HepG2 (cell line): ENCODE results near the gene NEDD4. TPM values are rescaled to one million over a fixed set of nuclear protein-coding genes. Genes with fewer than 3 reads are reported as not detected.

Experiments
- ATAC-seq: fragments of 200-7000 bp; cut with Tn5 transposase; 3 replicates; pipeline ENCODE4 v1.9.1; 2020; ENCODE audit warnings: mild to moderate bottlenecking, moderate library complexity
- BruUV-seq: library from RNA; stranded (reverse); fragments of 400-500 nt; replicated peaks from 2 replicates; lab custom pipeline; 2021; lab: Mats Ljungman, UMichigan
- CTCF ChIA-PET: fragments of 300-600 bp; formaldehyde crosslinking; extraction: SDS; loops from one replicate; lab custom pipeline; 2021; ENCODE audit warnings: low total read pairs, inconsistent platforms, low intra/inter-chr PET ratio; lab: Yijun Ruan, JAX
- POLR2A ChIA-PET: fragments of 350-600 bp; sonication (Branson Sonifier 250); formaldehyde crosslinking; loops from one replicate; lab custom pipeline; 2020; ENCODE audit warnings: antibody characterized with exemption, inconsistent platforms; lab: Yijun Ruan, JAX
- DNase-seq: peaks from one replicate; pipeline ENCODE4 v3.0.0-alpha.2; 2015; ENCODE audit warnings: low spot score
- FAIRE-seq: peaks from 3 replicates; lab custom pipeline; 2011; peaks lifted over from hg19 to GRCh38; lab: Jason Lieb, UNC
- H2AFZ ChIP-seq: one replicate; pipeline ENCODE4 v1.6.1; 2011; ENCODE audit warnings: low read length, inconsistent platforms
- H3K27ac ChIP-seq: fragments of 300-600 bp; 3 replicates; pipeline ENCODE4 v1.8.0; 2011; ENCODE audit warnings: mixed run types, mild to moderate bottlenecking, mixed read lengths, low read length, inconsistent platforms; ENCODE audit not compliant: insufficient read depth; ENCODE audit errors: extremely low read length
- H3K27me3 ChIP-seq, 2 experiments: fragments of 200-600 bp in 1 of 2; 2 replicates in 1 of 2; 3 replicates in 1 of 2; pipeline versions ENCODE4 v1.6.0 to v1.8.0; 2011; ENCODE audit warnings: low read length in 2 of 2, mild to moderate bottlenecking in 2 of 2, moderate library complexity in 2 of 2, inconsistent platforms in 1 of 2; ENCODE audit not compliant: insufficient read depth in 2 of 2, control insufficient read depth in 1 of 2
- H3K36me3 ChIP-seq, 2 experiments: fragments of 200-600 bp in 1 of 2; replicated peaks in 1 of 2; 2 replicates in 1 of 2; 3 replicates in 1 of 2; pipeline versions ENCODE4 v1.5.1 to v1.8.0; 2011; ENCODE audit warnings: low read length in 2 of 2, inconsistent platforms in 1 of 2; ENCODE audit not compliant: insufficient read depth in 2 of 2, control insufficient read depth in 1 of 2
- H3K4me1 ChIP-seq: 2 replicates; pipeline ENCODE4 v1.5.1; 2012; ENCODE audit warnings: low read length, inconsistent platforms; ENCODE audit not compliant: insufficient read depth
- H3K4me2 ChIP-seq: 2 replicates; pipeline ENCODE4 v1.6.0; 2011; ENCODE audit warnings: low read depth, low read length, inconsistent platforms
- H3K4me3 ChIP-seq, 3 experiments: fragments of 200-600 bp in 1 of 3; sonication (generic), shearing (Covaris generic) in 1 of 3; replicated peaks in 1 of 3; 2 replicates each; pipeline ENCODE4 v1.5.1; 2011 to 2016; ENCODE audit warnings: low read length in 3 of 3, inconsistent platforms in 2 of 3, low read depth in 2 of 3, mild to moderate bottlenecking in 2 of 3, control low read depth in 1 of 3, mixed read lengths in 1 of 3; ENCODE audit not compliant: insufficient read depth in 1 of 3
- H3K79me2 ChIP-seq: one replicate; pipeline ENCODE4 v1.6.1; 2011; ENCODE audit warnings: low read length, inconsistent platforms; ENCODE audit not compliant: insufficient read depth
- H3K9ac ChIP-seq: 2 replicates; pipeline ENCODE4 v1.6.0; 2011; ENCODE audit warnings: mild to moderate bottlenecking, low read depth, low read length, inconsistent platforms; ENCODE audit not compliant: insufficient read depth
- H3K9me3 ChIP-seq: 2 replicates; pipeline ENCODE4 v1.5.1; 2012; ENCODE audit warnings: mild to moderate bottlenecking, low read length
- H4K20me1 ChIP-seq: 2 replicates; pipeline ENCODE4 v1.6.0; 2011; ENCODE audit warnings: inconsistent platforms, mild to moderate bottlenecking, low read length, moderate library complexity; ENCODE audit not compliant: insufficient read depth
- AHR ChIP-seq: IDR thresholded peaks from 2 replicates; pipeline ENCODE4 v1.6.1; 2018; ENCODE audit warnings: missing genetic modification reagents, missing compliant biosample characterization
- ELF3 ChIP-seq: IDR thresholded peaks from 2 replicates; pipeline ENCODE4 v1.6.1; 2016; ENCODE audit warnings: missing genetic modification reagents, missing compliant biosample characterization
- HMG20A ChIP-seq: IDR thresholded peaks from 2 replicates; pipeline ENCODE4 v1.6.1; 2016; ENCODE audit warnings: borderline replicate concordance
- PREB ChIP-seq: sonication (generic); formaldehyde crosslinking; IDR thresholded peaks from 2 replicates; pipeline ENCODE4 v1.4.0; 2020; ENCODE audit warnings: missing genetic modification reagents
- SNAPC2 ChIP-seq: sonication (generic); formaldehyde crosslinking; IDR thresholded peaks from 2 replicates; pipeline ENCODE4 v1.8.1; 2022; ENCODE audit warnings: mild to moderate bottlenecking, missing genetic modification reagents
- TFDP1 ChIP-seq: IDR thresholded peaks from 2 replicates; pipeline ENCODE4 v1.6.1; 2016; ENCODE audit warnings: missing compliant biosample characterization, missing genetic modification reagents, borderline replicate concordance
- TRIM22 ChIP-seq: fragments of 450-650 bp; IDR thresholded peaks from 2 replicates; pipeline ENCODE4 v1.6.1; 2017
- ZEB1 ChIP-seq: IDR thresholded peaks from 2 replicates; pipeline ENCODE4 v1.6.1; 2012; ENCODE audit warnings: mild to moderate bottlenecking, low read depth, inconsistent platforms; ENCODE audit not compliant: insufficient replicate concordance
- ZNF318 ChIP-seq: sonication (generic); formaldehyde crosslinking; IDR thresholded peaks from 2 replicates; pipeline ENCODE4 v1.4.0; 2020; ENCODE audit warnings: mild to moderate bottlenecking, missing genetic modification reagents
- ZNF430 ChIP-seq: sonication (generic); formaldehyde crosslinking; IDR thresholded peaks from 2 replicates; pipeline ENCODE4 v1.9.0; 2021; ENCODE audit warnings: mild to moderate bottlenecking, missing genetic modification reagents
- ZNF598 ChIP-seq: sonication (generic); formaldehyde crosslinking; IDR thresholded peaks from 2 replicates; pipeline ENCODE4 v1.5.1; 2020; ENCODE audit warnings: mild to moderate bottlenecking, missing genetic modification reagents, borderline replicate concordance
- ZSCAN22 ChIP-seq: sonication (generic); formaldehyde crosslinking; IDR thresholded peaks from 2 replicates; pipeline ENCODE4 v1.4.0; 2020; ENCODE audit warnings: mild to moderate bottlenecking, missing genetic modification reagents
- WGBS: methylation state at CpG from one replicate; pipeline ENCODE4 v1.1.6; 2017; ENCODE audit warnings: low lambda C conversion rate; 5-methylcytosine and 5-hydroxymethylcytosine counted together
- in situ Hi-C: cut with HindIII; loops from 2 replicates; pipeline ENCODE4 v1.10.0; 2017; ENCODE audit warnings: low pct_unique_long_range_greater_than_20kb; ENCODE audit not compliant: extremely low pct_ligation_motif_present
- intact Hi-C: fragments of 100-400 bp; cut with micrococcal nuclease; formaldehyde crosslinking; loops from one replicate; pipeline ENCODE4 v1.10.0; 2022; ENCODE audit not compliant: unreplicated experiment
- polyA plus RNA-seq, 8 experiments: library from polyadenylated mRNA; depleted of rRNA in 3 of 8; stranded (reverse) in 7 of 8; unstranded in 1 of 8; fragments of >200 nt; fragmentation: Illumina TruSeq in 4 of 8; extraction: Trizol in 4 of 8; gene quantifications; 2 replicates each; pipeline versions ENCODE4 v1.2.1 to v1.2.3, GENCODE V29; 2011 to 2016; ENCODE audit warnings: low read depth in 4 of 8, missing spikeins in 1 of 8, mixed read lengths in 1 of 8; ENCODE audit not compliant: insufficient read depth in 1 of 8
- total RNA-seq, 5 experiments: library from RNA; depleted of rRNA; stranded (reverse); fragments of >200 nt; fragmentation: Illumina TruSeq; extraction: Trizol; gene quantifications; 2 replicates each; pipeline ENCODE4 v1.2.3, GENCODE V29; 2016; ENCODE audit warnings: low read depth in 1 of 5

NEDD4 gene
- total and polyA plus RNA-seq, 2 of the 13 experiments (the other 11 are each of a cell fraction or from before 2014, with no cell fraction given): 10.4 to 13.0 TPM

- TF ChIP-seq TRIM22: no peak
- TF ChIP-seq HMG20A (CRISPR knock-in tag): no peak
- no peak for TF ChIP-seq TFDP1 (CRISPR knock-in tag)
- TF ChIP-seq SNAPC2 (CRISPR knock-in tag): no peak
- TF ChIP-seq ZSCAN22 (CRISPR knock-in tag): no peak
- no peak for TF ChIP-seq ZNF598 (CRISPR knock-in tag)
- TF ChIP-seq ELF3 (CRISPR knock-in tag): no peak
- TF ChIP-seq PREB (CRISPR knock-in tag): no peak
Observed at GRCh38 chr15:55858661-55859060, 134.8 kb downstream of the NEDD4 start (continued).

- Histone ChIP-seq H3K9me3 (no peaks in the 10 kb centered on the region), H3K4me2 (no peak overlapping the region), H3K79me2 (no peaks in the 10 kb centered on the region), H3K27ac (no peak overlapping the region), H3K27me3 (no peaks in the 10 kb centered on the region)
- CTCF ChIA-PET: no interaction called here
- in situ Hi-C loops (no loop called here), intact Hi-C loops (no loop called here)
- DNase-seq: no peak
- no peak for FAIRE-seq
- ATAC-seq: no peak
- no TSS peak for BruUV-seq
- no peak for TF ChIP-seq ZNF430 (CRISPR knock-in tag)
- no peak for TF ChIP-seq AHR
- TF ChIP-seq ZEB1: no peak
- TF ChIP-seq ZNF318 (CRISPR knock-in tag): no peak
- TF ChIP-seq, all 625 proteins: peak for 0
- peaks cover 3 to 35% of the 10 kb centered on the region in 2 experiments; a peak in 4 of 5 replicates for H3K36me3 ChIP-seq
- no peak overlapping the region for H2AFZ ChIP-seq
- no peaks in the 10 kb centered on the region for H3K4me1 ChIP-seq
- no peak overlapping the region for H3K9ac ChIP-seq
- no peaks in the 10 kb centered on the region for H4K20me1 ChIP-seq
- POLR2A ChIA-PET: no interaction called here
- WGBS: 87% methylated on average over 4 of the region's 4 CpGs
- no peak overlapping the region for H3K4me3 ChIP-seq
Observed at GRCh38 chr15:55856506-55857164, 136.8 kb downstream of the NEDD4 start.
